Thyroid gland (tissue), 4 donors: ENCODE data around the gene TRIB2.

Experiments
- POLR2A ChIP-seq, 2 donors: fragments of 450-650 bp; IDR thresholded peaks; one replicate each; pipeline ENCODE4 v1.6.1; 2017; ENCODE audit warnings: antibody characterized with exemption in 2 of 2, mild to moderate bottlenecking in 2 of 2, moderate library complexity in 1 of 2
- TF ChIP-seq, protein P1 (sequence below), 6 experiments: fragments of 200-600 bp in 3 of 6; fragments of 450-650 bp in 3 of 6; sonication (generic) in 3 of 6; IDR thresholded peaks; one replicate each; pipeline ENCODE4 v1.5.1; 2016 to 2019; ENCODE audit warnings: antibody characterized with exemption in 6 of 6, mild to moderate bottlenecking in 2 of 6, inconsistent platforms in 1 of 6, moderate library complexity in 1 of 6

DNA sequence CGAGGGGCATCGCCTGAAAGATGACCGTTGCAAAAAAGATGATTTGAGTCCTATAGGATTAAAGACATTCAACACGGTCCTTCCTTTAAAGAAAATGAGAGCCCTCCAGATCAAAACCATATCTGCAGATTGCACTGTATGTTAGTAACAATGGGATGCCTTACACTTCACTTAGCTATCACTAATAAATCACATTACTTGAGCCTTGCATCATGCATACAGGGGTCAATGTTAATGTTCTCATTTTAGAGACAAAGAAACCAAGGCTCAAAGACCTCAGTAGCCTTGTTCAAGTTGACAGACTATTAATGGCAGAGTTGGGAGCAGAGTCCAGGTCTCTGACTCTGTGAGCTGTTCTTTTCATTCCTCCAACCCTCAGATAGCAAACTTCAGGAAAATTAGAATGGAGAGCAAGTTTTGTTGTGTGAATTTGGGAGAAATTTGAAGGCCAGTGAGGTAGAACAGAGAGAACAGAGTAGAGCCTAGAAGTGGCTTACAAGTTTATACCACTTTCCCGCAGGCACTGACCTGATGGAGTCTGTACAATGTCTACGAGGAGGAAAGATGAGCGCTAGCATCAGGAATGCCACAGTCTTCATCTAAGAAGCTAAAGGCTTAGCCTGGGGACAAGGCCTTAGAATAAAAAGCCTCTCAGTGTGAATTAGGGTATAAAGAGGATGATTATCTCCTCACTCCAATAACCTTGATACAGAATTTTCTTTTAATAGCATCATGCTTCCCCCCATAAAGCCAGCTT is 48.3 kb downstream of the TRIB2 start:
- TF ChIP-seq, protein P1, sequence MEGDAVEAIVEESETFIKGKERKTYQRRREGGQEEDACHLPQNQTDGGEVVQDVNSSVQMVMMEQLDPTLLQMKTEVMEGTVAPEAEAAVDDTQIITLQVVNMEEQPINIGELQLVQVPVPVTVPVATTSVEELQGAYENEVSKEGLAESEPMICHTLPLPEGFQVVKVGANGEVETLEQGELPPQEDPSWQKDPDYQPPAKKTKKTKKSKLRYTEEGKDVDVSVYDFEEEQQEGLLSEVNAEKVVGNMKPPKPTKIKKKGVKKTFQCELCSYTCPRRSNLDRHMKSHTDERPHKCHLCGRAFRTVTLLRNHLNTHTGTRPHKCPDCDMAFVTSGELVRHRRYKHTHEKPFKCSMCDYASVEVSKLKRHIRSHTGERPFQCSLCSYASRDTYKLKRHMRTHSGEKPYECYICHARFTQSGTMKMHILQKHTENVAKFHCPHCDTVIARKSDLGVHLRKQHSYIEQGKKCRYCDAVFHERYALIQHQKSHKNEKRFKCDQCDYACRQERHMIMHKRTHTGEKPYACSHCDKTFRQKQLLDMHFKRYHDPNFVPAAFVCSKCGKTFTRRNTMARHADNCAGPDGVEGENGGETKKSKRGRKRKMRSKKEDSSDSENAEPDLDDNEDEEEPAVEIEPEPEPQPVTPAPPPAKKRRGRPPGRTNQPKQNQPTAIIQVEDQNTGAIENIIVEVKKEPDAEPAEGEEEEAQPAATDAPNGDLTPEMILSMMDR (IDR thresholded peaks at IDR 0.05) = no peak
- TF ChIP-seq POLR2A (IDR thresholded peaks at IDR 0.05) = no peak
